Measurements from ENCODE around the gene SLC22A23. TPM values are rescaled to one million over a fixed set of nuclear protein-coding genes. Genes with fewer than 3 reads are reported as not detected.

Gene SLC22A23
- total RNA-seq, 4 donors from 2014 or later: 26.6 to 42.6 (median 37.6) TPM

DNA sequence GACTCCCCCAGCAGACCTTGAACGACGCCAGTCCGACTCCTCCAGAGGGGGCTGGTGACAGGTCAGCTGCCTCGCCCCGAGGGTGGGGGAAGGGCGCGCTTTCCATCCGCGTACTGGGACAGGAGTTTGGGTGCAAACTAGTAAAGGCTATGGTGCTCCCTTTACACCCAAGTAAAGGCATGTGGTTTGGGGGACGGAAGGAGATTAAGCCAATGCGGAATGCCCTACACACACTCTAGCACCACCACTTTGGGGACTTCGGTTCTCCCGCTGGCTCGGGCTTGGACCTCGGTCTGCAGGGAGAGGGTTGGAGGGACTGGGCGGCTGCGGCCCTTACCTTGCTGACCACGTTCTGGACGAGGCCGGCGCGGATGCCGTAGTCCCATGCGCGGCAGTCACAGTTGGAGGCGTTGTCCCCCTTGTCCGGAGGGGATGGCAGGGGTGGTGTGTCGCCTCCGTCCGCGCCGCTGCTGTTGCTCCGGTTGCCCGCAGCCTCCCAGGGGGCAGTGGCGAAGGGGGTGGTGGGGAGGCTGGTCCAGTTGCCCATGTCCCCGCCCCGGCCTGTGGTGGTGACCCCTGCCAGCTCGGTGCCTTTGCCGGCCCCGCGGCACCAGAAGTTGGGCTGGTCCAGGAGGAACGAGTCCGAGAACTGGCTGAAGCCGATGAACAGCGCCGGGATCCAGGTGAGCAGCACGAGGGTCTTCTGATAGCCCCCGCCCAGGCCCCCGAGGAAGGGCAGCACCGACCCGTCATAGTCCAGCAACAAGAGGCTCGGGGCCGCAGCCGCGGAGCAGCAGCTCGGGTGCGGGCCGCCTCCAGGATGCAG lies 1.1 kb downstream of the SLC22A23 start:
- 1 to 6% methylated on average over 6 to 13 of the region's 58 CpGs for WGBS, 2 donors
- TF ChIP-seq, protein P1, sequence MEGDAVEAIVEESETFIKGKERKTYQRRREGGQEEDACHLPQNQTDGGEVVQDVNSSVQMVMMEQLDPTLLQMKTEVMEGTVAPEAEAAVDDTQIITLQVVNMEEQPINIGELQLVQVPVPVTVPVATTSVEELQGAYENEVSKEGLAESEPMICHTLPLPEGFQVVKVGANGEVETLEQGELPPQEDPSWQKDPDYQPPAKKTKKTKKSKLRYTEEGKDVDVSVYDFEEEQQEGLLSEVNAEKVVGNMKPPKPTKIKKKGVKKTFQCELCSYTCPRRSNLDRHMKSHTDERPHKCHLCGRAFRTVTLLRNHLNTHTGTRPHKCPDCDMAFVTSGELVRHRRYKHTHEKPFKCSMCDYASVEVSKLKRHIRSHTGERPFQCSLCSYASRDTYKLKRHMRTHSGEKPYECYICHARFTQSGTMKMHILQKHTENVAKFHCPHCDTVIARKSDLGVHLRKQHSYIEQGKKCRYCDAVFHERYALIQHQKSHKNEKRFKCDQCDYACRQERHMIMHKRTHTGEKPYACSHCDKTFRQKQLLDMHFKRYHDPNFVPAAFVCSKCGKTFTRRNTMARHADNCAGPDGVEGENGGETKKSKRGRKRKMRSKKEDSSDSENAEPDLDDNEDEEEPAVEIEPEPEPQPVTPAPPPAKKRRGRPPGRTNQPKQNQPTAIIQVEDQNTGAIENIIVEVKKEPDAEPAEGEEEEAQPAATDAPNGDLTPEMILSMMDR (IDR thresholded peaks at IDR 0.05): no peak
- TF ChIP-seq POLR2A (IDR thresholded peaks at IDR 0.05): no peak
- no peaks in the 10 kb centered on the region for H3K36me3 ChIP-seq
- DNase-seq: no peak
- peaks cover 19 to 65% (median 21%) of the 10 kb centered on the region in 3 donors for H3K4me1 ChIP-seq
- intact Hi-C loops (cut with DNase I): no loop called here
- no peaks in the 10 kb centered on the region for H3K9me3 ChIP-seq
- peak overlapping the region; percentile 82 to 89 (median 84) for H3K27ac ChIP-seq
- peak overlapping the region; percentile 74 to 86 (median 80) for H3K4me3 ChIP-seq
- no peaks in the 10 kb centered on the region for H3K27me3 ChIP-seq

DNA sequence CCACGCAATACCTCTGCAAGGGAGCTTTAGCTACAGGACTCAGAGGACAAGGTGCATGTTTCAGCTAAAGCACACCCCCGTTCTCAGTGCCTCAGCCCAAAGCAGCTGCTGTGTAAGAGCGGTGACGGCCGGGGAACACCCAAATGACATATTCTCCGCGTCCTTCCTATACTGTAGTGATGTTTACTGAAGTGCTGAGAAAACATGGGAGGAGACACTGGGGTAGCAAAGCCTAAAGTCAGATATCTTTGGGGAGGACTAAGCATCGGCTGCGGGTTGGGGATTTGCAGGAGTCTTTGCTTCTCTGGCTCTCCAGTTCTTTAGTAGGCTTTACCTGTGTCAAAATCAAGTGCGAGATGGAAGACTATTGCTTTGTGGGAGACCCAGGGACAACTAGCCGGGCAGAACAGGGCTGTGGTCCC lies 1.7 kb downstream of the SLC22A23 start:
- Histone ChIP-seq H3K4me1 (peaks cover 19 to 71% (median 21%) of the 10 kb centered on the region in 3 donors), H3K27me3 (no peaks in the 10 kb centered on the region), H3K9me3 (no peaks in the 10 kb centered on the region), H3K36me3 (no peaks in the 10 kb centered on the region), H3K27ac (peak overlapping the region; percentile 82 to 89 (median 84)), H3K4me3 (peak overlapping the region; percentile 74 to 86 (median 80))
- intact Hi-C loops (cut with DNase I): no loop called here
- DNase-seq: no peak
- 20 to 23% methylated on average over 9 to 11 of the region's 11 CpGs for WGBS, 2 donors
- TF ChIP-seq, protein P1 (IDR thresholded peaks at IDR 0.05): no peak
- peak in 1 of 4 donors; percentile 18 for TF ChIP-seq POLR2A (IDR thresholded peaks at IDR 0.05)

DNA sequence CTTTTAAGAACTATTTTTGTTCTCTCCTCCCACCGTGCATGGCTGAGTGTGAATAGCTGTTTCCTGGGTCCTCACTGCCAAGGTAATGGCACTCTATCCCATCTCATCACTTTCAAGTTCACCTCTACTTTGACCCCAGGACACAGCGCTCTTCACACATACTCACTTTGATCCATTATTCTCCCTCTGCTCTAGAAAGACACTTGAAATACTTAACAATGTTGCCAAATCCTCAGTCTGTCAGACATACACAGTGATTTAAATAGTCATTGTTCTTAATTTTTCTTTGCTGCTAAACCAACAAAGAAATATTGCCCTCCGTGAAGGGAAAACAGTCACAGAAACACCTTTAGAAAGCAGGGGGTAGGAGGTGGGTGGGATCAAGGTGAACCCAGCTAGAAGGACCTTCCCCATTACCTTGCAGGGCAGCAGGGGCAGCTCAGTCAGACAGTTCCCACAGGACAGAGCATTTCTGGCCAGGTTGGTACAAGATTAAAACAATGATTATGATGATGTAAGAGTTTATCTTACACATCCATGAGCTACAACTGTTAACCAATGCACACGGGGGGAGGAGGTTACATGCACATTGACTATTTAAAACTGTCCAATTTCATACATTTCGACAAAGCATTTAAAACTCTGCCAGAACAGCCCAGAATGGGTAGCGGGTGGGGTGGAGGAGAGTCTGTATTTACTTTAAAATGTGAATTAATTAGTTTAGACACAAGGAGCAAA lies 2.4 kb downstream of the SLC22A23 start:
- 36 to 44% methylated on average over 6 of the region's 6 CpGs for WGBS, 2 donors

DNA sequence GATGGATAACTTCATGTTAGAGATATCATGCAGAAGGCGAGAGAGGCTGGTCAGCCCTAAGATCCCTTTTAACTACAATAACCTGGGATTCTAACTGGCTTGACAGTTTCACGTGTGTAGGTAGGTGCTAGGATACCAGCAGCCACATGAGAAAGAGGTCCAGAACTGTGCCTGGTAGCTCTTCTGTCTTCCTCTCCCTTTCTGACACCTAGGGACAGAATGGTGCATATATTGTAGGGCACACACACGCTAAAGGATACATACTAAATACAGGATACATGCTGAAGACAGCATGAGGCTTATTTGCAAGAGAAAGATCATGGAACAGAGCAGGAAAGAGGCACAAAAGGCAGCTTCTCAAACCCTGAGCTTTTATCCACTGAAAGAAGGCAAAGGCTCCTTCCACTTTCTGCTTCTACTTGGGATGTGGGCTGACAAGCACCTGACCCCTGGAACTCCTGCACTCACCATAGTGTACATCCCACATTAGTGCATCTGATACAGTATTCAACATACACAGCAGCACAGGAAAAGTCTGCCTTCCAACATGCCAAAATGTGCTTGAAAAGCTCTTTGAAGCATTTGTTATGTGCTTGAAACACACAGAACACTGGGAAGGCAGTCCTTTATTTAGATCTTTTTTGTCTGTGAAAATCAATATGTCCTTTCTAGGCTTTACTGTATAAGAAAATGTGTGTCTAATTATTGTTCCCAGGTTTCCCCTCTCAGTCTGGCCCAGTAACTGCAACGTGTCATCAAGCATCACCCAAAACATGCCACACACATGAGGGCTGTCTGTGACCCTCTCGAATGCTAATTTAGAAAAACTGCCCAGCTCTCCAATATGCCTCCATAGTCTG lies 3.2 kb downstream of the SLC22A23 start:
- Histone ChIP-seq H3K9me3 (no peaks in the 10 kb centered on the region), H3K4me1 (peaks cover 19 to 72% (median 21%) of the 10 kb centered on the region in 3 donors), H3K36me3 (no peaks in the 10 kb centered on the region), H3K27me3 (no peaks in the 10 kb centered on the region), H3K27ac (peak overlapping the region in 1 of 4 donors; percentile 89), H3K4me3 (peak overlapping the region in 3 of 4 donors; percentile 78 to 86 (median 83))
- TF ChIP-seq, protein P1 (IDR thresholded peaks at IDR 0.05): peak in 2 of 6 experiments; percentile 23
- TF ChIP-seq POLR2A (IDR thresholded peaks at IDR 0.05): no peak
- WGBS, 2 donors: 48 to 65% methylated on average over 5 of the region's 5 CpGs
- DNase-seq: no peak
- intact Hi-C loops (cut with DNase I): no loop called here

More for the DNA sequence above, 2.4 kb downstream of the SLC22A23 start:
- DNase-seq: no peak
- peak overlapping the region in 3 of 4 donors; percentile 23 to 89 (median 85) for H3K27ac ChIP-seq
- intact Hi-C loops (cut with DNase I): no loop called here
- TF ChIP-seq POLR2A (IDR thresholded peaks at IDR 0.05): no peak
- TF ChIP-seq, protein P1 (IDR thresholded peaks at IDR 0.05): no peak
- H3K4me1 ChIP-seq: peaks cover 19 to 72% (median 21%) of the 10 kb centered on the region in 3 donors
- H3K36me3 ChIP-seq: no peaks in the 10 kb centered on the region
- peak overlapping the region; percentile 74 to 86 (median 80) for H3K4me3 ChIP-seq
- no peaks in the 10 kb centered on the region for H3K27me3 ChIP-seq
- no peaks in the 10 kb centered on the region for H3K9me3 ChIP-seq
